K562 (cell line): ENCODE measurements around the gene LRRC27. TPM values are rescaled to one million over a fixed set of nuclear protein-coding genes. Genes with fewer than 3 reads are reported as not detected.
A peak's percentile ranks its signal among the peaks of the same experiment; 100 is the strongest.

Source experiments
- CAMTA2 ChIP-seq: fragments of 250-450 bp; sonication (Bioruptor Pico); conservative IDR thresholded peaks from 2 replicates; pipeline ENCODE4 v1.5.1; 2022
- ELF4 ChIP-seq: fragments of 450-650 bp; formaldehyde crosslinking; IDR thresholded peaks from 2 replicates; pipeline ENCODE4 v1.4.0; 2022; ENCODE audit warnings: missing genetic modification characterization
- HSF4 ChIP-seq: fragments of 250-450 bp; sonication (Bioruptor Pico); IDR thresholded peaks from 2 replicates; pipeline ENCODE4 v2.1.2; 2022; ENCODE audit warnings: mild to moderate bottlenecking, moderate library complexity, borderline replicate concordance
- KLF16 ChIP-seq: IDR thresholded peaks from 2 replicates; pipeline ENCODE4 v1.6.1; 2016; ENCODE audit warnings: antibody characterized with exemption
- ZNF134 ChIP-seq: fragments of 250-450 bp; sonication (Bioruptor Pico); conservative IDR thresholded peaks from 2 replicates; pipeline ENCODE4 v1.4.0; 2020
- polyA plus RNA-seq, 8 experiments: library from polyadenylated mRNA; depleted of rRNA in 4 of 8; stranded (reverse) in 5 of 8; unstranded in 3 of 8; fragments of >200 nt; fragmentation: Nextera tagmentation in 2 of 8; fragmentation: Illumina TruSeq in 1 of 8; extraction: Ambion mirVana in 2 of 8; extraction: Trizol in 1 of 8; gene quantifications; 2 replicates each; pipeline versions ENCODE4 v1.2.1 to v1.2.3, GENCODE V29; 2011 to 2014; ENCODE audit warnings: inconsistent platforms in 1 of 8, missing spikeins in 1 of 8
- total RNA-seq, 7 experiments: library from RNA; depleted of rRNA in 6 of 7; stranded (reverse); fragments of >200 nt in 6 of 7; fragmentation: Illumina TruSeq in 2 of 7; extraction: Trizol in 2 of 7; gene quantifications; 2 replicates each; pipeline versions ENCODE4 v1.2.1 to v1.2.3, GENCODE V29; 2011 to 2021; ENCODE audit warnings: low replicate concordance in 1 of 7
- TF ChIP-seq, protein P1 (sequence below), 2 experiments: fragments of 450-650 bp in 1 of 2; sonication (generic) in 1 of 2; formaldehyde crosslinking in 1 of 2; IDR thresholded peaks; 2 replicates each; pipeline versions ENCODE4 v1.7.1 to v1.9.0; 2016 to 2022; ENCODE audit warnings: inconsistent platforms in 1 of 2, mild to moderate bottlenecking in 1 of 2, missing genetic modification reagents in 1 of 2
- TF ChIP-seq, protein P2 (sequence below): sonication (generic); formaldehyde crosslinking; IDR thresholded peaks from 2 replicates; pipeline ENCODE4 v1.8.0; 2022; ENCODE audit warnings: mild to moderate bottlenecking, missing genetic modification reagents
- TF ChIP-seq, protein P3 (sequence below): fragments of 250-450 bp; sonication (Bioruptor Pico); IDR thresholded peaks from 2 replicates; pipeline ENCODE4 v1.8.0; 2022; ENCODE audit warnings: inconsistent platforms
- TF ChIP-seq, protein P4 (sequence below), 3 experiments: fragments of 200-800 bp in 1 of 3; fragments of 250-450 bp in 1 of 3; fragments of 450-650 bp in 1 of 3; sonication (Bioruptor Pico) in 1 of 3; sonication (Bioruptor generic) in 1 of 3; formaldehyde crosslinking in 1 of 3; IDR thresholded peaks; 2 replicates each; pipeline versions ENCODE4 v1.6.1 to v1.8.0; 2016 to 2022; ENCODE audit warnings: mild to moderate bottlenecking in 2 of 3, missing genetic modification characterization in 2 of 3, missing compliant biosample characterization in 1 of 3, moderate library complexity in 1 of 3

LRRC27 gene
- total and polyA plus RNA-seq, 9 of the 15 experiments (the other 6 are each of a cell fraction or from before 2014, with no cell fraction given), result 0.10 to 2.7 (median 1.4) TPM

DNA sequence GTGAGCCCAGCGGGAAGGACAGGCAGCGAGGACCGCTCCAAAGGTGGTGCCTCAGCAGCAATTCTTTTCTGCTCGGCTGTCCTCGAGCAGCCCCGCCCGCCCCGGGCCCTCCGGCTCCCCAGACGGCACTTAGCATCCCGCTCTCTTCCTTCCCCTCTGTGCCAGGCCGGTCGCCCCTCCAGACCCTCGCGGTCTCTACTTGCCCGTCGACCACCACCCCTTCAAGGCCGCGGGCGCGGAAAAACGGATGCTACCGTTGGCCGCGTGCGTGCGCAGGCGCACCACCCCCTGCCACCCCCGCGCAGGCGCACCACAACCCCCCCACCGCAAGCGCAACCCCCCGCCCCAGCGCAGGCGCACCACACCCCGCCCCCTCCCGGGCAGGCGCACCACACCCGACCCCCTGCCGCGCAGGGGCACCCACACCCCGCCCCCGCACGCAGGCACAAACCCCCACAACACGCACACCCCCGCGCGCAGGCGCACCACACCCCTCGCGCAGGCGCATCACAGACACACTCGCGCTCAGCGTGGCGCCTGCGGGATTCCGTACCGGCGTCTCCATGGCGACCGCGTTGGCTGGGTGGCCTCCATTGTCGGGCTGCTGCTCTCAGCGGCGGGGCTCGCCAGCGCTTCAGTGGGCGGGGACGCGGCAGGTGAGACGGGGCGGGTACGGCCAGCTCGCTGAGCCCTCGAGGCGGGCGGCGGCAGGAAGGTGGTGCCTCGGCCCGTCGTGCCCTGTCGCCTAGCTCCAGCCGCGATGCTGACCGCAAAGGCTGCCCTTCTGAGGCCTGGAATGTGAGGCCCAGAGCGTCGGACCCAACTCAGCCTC, at the start of gene LRRC27 (continued):
- TF ChIP-seq, protein P1, sequence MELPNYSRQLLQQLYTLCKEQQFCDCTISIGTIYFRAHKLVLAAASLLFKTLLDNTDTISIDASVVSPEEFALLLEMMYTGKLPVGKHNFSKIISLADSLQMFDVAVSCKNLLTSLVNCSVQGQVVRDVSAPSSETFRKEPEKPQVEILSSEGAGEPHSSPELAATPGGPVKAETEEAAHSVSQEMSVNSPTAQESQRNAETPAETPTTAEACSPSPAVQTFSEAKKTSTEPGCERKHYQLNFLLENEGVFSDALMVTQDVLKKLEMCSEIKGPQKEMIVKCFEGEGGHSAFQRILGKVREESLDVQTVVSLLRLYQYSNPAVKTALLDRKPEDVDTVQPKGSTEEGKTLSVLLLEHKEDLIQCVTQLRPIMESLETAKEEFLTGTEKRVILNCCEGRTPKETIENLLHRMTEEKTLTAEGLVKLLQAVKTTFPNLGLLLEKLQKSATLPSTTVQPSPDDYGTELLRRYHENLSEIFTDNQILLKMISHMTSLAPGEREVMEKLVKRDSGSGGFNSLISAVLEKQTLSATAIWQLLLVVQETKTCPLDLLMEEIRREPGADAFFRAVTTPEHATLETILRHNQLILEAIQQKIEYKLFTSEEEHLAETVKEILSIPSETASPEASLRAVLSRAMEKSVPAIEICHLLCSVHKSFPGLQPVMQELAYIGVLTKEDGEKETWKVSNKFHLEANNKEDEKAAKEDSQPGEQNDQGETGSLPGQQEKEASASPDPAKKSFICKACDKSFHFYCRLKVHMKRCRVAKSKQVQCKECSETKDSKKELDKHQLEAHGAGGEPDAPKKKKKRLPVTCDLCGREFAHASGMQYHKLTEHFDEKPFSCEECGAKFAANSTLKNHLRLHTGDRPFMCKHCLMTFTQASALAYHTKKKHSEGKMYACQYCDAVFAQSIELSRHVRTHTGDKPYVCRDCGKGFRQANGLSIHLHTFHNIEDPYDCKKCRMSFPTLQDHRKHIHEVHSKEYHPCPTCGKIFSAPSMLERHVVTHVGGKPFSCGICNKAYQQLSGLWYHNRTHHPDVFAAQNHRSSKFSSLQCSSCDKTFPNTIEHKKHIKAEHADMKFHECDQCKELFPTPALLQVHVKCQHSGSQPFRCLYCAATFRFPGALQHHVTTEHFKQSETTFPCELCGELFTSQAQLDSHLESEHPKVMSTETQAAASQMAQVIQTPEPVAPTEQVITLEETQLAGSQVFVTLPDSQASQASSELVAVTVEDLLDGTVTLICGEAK (IDR thresholded peaks at IDR 0.05), result no peak
- TF ChIP-seq, protein P1 (CRISPR knock-in tag; IDR thresholded peaks at IDR 0.05), result no peak
- TF ChIP-seq KLF16 (peak; percentile 39; the same call in 1 of the 2 replicates), ZNF134 (CRISPR knock-in tag) (no peak), ELF4 (CRISPR knock-in tag) (no peak), HSF4 (no peak), CAMTA2 (no peak)
- TF ChIP-seq, protein P2, sequence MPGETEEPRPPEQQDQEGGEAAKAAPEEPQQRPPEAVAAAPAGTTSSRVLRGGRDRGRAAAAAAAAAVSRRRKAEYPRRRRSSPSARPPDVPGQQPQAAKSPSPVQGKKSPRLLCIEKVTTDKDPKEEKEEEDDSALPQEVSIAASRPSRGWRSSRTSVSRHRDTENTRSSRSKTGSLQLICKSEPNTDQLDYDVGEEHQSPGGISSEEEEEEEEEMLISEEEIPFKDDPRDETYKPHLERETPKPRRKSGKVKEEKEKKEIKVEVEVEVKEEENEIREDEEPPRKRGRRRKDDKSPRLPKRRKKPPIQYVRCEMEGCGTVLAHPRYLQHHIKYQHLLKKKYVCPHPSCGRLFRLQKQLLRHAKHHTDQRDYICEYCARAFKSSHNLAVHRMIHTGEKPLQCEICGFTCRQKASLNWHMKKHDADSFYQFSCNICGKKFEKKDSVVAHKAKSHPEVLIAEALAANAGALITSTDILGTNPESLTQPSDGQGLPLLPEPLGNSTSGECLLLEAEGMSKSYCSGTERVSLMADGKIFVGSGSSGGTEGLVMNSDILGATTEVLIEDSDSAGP (CRISPR knock-in tag), result no peak
- TF ChIP-seq, protein P3, sequence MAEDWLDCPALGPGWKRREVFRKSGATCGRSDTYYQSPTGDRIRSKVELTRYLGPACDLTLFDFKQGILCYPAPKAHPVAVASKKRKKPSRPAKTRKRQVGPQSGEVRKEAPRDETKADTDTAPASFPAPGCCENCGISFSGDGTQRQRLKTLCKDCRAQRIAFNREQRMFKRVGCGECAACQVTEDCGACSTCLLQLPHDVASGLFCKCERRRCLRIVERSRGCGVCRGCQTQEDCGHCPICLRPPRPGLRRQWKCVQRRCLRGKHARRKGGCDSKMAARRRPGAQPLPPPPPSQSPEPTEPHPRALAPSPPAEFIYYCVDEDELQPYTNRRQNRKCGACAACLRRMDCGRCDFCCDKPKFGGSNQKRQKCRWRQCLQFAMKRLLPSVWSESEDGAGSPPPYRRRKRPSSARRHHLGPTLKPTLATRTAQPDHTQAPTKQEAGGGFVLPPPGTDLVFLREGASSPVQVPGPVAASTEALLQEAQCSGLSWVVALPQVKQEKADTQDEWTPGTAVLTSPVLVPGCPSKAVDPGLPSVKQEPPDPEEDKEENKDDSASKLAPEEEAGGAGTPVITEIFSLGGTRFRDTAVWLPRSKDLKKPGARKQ (CRISPR knock-in tag), result no peak
- TF ChIP-seq, protein P4, sequence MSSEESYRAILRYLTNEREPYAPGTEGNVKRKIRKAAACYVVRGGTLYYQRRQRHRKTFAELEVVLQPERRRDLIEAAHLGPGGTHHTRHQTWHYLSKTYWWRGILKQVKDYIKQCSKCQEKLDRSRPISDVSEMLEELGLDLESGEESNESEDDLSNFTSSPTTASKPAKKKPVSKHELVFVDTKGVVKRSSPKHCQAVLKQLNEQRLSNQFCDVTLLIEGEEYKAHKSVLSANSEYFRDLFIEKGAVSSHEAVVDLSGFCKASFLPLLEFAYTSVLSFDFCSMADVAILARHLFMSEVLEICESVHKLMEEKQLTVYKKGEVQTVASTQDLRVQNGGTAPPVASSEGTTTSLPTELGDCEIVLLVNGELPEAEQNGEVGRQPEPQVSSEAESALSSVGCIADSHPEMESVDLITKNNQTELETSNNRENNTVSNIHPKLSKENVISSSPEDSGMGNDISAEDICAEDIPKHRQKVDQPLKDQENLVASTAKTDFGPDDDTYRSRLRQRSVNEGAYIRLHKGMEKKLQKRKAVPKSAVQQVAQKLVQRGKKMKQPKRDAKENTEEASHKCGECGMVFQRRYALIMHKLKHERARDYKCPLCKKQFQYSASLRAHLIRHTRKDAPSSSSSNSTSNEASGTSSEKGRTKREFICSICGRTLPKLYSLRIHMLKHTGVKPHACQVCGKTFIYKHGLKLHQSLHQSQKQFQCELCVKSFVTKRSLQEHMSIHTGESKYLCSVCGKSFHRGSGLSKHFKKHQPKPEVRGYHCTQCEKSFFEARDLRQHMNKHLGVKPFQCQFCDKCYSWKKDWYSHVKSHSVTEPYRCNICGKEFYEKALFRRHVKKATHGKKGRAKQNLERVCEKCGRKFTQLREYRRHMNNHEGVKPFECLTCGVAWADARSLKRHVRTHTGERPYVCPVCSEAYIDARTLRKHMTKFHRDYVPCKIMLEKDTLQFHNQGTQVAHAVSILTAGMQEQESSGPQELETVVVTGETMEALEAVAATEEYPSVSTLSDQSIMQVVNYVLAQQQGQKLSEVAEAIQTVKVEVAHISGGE (CRISPR knock-in tag; IDR thresholded peaks at IDR 0.05), result no peak
